Right kidney (tissue), 1 donor: Measurements from ENCODE around the gene INO80B.
"Not testable (repeated sequence)": the region's sequence is repeated elsewhere in the genome, so short reads cannot be mapped to it uniquely, and the experiment has no call there.

Experiments
- DNase-seq: peaks from one replicate; pipeline ENCODE4 v3.0.0-alpha.2; 2016

INO80B gene

GRCh38 chr2:74474481-74474880 lies 19.6 kb downstream of the INO80B start:
- no peak for DNase-seq

GRCh38 chr2:74474899-74475298 lies 20.0 kb downstream of the INO80B start:
- DNase-seq = no peak

GRCh38 chr2:74481431-74481830 lies 26.5 kb downstream of the INO80B start:
- no peak for DNase-seq

GRCh38 chr2:74481961-74482800 lies 27.3 kb downstream of the INO80B start:
- peak; percentile 94 for DNase-seq

GRCh38 chr2:74482801-74483674 lies 28.2 kb downstream of the INO80B start, which contains the start of the genes CCDC142 and TTC31:
Gene CCDC142, minus strand, starts transcription at chr2:74482998. Its CDS starts 161 bp downstream, at chr2:74482837.
Gene TTC31, plus strand, starts transcription at chr2:74483081. Its CDS starts 15 bp downstream, at chr2:74483096.
- DNase-seq = peak; percentile 99

- not testable (repeated sequence) for DNase-seq
These were observed 28.8 kb downstream of the INO80B start for GRCh38 chr2:74483675-74484164.

- no peak for DNase-seq
These were observed 31.3 kb downstream of the INO80B start for GRCh38 chr2:74486141-74486540.

GRCh38 chr2:74488643-74489481 lies 34.0 kb downstream of the INO80B start:
- no peak for DNase-seq

- no peak for DNase-seq
These were observed 35.0 kb downstream of the INO80B start for GRCh38 chr2:74489906-74490305.

- DNase-seq = no peak
These were observed 37.0 kb downstream of the INO80B start for GRCh38 chr2:74491648-74492544.

- no peak for DNase-seq
These were observed 38.7 kb downstream of the INO80B start for GRCh38 chr2:74493546-74493945.

GRCh38 chr2:74495440-74495839 lies 40.6 kb downstream of the INO80B start:
- DNase-seq = no peak

- DNase-seq = no peak
These were observed 42.3 kb downstream of the INO80B start for GRCh38 chr2:74496997-74497776.

GRCh38 chr2:74497777-74498499 lies 43.1 kb downstream of the INO80B start:
- peak; percentile 71 for DNase-seq

GRCh38 chr2:74498500-74499266 lies 43.8 kb downstream of the INO80B start:
- peak; percentile 79 for DNase-seq

GRCh38 chr2:74499267-74499939 lies 44.5 kb downstream of the INO80B start, which contains the start of gene LBX2:
Gene LBX2, minus strand, starts transcription at chr2:74499603. Its CDS starts 66 bp downstream, at chr2:74499537.
- peak; percentile 80 for DNase-seq

GRCh38 chr2:74499940-74500577 lies 45.2 kb downstream of the INO80B start:
- no peak for DNase-seq
